OCI-M2 (cell line): ENCODE results near the gene HS6ST1.
A peak's percentile ranks its signal among the peaks of the same experiment; 100 is the strongest.

Experiments used
- DNase-seq: peaks from one replicate; lab custom pipeline; 2025; ENCODE audit not compliant: unreplicated experiment; lab: John Stamatoyannopoulos, UW

Gene HS6ST1

DNA sequence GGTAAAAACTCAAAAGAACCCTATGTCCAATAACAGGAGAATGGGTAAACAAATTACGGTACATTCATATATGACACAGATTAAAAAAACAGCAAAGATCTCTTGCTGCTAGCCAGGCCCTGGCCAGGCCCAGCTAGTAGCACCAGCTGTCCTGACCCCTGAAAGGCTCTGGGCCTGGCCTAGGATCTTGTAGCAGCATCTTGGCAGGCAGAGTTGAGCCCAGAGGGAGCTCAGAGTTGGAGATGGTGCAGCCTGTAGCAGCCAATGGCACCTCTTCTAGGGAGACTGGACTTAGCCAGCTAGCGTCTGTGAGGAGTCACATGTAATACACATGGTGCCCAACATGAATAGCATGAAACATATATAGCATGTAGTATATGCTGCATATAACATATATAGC lies 69.1 kb downstream of the HS6ST1 start:
- DNase-seq, result no peak

DNA sequence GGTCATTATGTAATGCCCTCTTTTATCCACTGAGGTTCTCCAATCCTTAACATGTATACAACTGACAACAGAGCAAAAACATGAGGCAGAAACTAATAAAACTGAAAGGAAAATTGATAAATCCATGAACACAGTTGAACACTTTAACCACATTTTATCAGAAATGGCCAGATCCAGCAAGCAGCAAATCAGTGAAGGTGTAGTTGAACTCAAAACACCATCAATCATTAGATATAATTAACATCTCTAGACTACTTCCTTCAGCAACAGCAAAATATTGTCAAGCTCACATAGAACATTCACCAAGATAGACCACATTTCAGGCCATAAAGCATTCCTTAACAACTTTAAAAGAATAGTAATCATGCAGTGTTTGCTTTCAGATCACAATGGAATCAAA lies 72.9 kb downstream of the HS6ST1 start:
- no peak for DNase-seq

DNA sequence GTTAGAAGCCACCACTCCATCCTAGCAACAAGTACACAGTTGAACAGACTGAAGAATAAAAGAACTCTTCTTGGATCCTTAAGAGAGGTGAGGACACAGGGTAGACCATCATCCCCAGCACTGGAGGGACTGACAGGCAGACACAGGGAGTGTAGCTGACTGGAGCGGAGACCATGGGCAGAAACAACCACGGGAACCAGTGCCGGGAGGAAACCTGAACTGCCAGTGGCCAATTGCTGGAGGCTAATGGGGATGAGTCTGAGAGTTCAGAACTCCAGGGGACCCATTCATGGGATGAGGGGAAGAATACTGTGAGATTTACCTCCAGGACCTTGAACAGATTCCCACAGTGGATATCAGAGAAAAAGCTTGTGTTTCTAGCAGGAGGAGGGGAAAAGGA lies 76.8 kb downstream of the HS6ST1 start:
- DNase-seq, result no peak

DNA sequence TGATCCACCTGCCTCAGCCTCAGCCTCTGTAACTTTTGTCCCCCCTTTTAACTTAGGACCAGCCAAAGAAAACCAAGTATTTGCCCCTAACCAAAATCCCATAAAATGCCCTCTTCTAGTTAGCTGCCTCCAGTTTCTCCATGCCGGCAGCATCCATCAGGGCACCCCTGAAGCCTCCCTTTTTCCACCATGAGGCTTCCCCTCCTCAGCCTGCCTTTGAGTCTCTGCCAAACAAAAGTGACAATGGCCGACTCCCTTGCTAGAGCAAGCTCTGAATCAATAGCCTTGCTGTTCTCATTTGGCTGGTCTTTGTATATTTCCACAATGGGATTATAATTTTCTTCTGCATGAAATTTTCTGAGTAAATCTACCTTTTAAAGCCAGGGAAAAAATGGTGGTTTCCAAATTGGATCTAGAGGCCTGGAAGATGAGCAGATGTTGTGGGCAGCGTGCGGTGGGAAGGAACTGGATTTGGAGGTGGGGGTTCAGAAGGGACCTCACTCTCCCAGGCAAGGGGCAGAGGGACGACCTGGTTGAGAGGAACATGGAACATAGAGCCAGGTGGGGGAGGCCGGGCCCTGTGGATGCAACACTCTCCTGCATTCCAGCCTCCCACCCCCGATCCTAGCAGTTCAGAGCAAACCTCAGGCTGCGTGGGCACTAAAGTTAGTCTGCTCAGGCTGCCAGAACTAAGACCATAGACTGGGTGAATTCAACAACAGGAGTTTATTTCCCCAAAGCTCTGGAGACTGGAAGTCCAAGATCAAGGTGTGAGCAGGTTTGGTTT lies 80.6 kb downstream of the HS6ST1 start:
- DNase-seq, result no peak

DNA sequence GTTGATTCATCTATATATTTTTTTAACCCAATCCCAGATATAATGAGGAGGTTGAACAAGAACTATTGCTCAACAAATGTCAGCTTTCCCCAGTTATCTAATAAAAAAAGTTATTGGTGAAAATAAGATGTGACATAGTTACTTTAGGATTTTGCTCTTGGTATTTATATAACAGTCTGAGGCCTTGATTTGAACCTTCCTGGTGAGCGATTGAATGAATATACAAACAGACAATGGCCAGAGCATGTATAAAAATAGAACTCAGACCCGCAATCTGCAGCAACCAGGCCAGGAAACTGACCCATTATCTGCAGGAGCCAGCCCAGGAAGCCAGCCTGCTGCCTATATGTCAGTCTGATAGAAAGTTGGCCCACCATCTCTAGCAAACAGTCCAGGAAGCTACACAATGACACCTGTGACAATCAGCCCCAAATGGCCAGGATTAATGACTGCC lies 81.6 kb downstream of the HS6ST1 start:
- no peak for DNase-seq

DNA sequence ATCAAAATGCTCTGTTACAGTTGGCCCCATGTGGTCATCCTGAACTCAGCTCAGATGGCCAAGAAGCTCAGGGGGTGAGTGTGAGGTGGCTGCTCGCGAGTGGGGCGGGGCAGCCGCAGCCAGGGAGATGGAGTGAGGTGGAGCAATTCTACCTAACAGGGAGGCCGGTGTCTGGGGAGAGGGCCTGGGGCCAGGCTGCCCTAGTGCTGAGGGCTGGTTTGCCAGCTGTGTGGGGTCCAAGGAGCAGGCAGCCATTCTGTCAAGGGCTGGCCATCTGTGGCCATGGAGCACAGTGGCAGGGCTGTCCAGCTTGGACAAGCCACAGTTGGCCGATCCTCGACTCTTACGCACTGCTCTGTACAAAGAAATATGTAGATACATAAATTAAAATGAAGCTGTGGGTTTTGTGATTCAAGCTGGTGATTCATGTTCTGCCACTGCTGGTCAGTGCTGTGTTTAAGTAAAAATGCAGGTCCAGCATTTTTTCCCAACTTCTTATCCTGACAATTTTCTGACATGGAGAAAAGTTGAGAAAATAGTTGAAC lies 82.1 kb downstream of the HS6ST1 start:
- no peak for DNase-seq

DNA sequence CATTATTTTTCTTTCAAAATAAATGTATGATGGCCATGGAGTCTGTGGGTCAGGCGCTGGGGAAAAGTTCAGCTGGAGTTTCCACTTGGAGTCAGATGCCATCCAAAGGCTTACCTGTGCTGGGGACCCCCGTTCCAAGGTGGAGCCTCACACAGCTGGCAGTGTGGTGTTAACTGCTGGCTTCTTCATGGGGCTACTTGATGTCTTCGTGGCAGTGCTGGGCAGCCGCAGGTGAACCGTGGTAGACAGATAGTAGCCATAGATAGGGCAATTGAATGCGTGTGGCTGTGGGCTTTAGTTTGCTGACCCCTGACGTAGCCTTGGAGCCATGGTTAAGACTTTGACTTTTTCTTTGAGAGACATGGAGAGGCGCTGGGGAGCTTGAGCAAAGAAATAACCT lies 83.1 kb downstream of the HS6ST1 start:
- DNase-seq, result no peak

DNA sequence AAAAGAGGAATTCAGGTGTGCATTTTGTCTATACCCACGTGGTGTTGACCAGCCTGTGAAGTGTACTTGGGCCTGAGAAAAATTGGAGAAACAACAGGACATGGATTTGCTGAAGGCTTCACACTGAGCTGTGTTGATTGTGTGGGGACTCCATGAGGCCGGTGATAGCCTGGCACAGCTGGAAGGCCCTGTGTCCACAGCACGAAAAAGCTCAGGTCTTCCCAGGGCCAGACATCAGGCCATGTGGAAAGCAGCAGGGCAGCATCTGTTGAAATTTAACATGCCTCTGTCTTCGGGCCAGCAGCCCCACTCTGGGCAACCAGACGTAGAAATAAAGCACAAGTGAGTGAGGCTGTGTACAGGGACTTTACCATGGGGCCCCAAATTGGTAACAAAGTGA lies 84.1 kb downstream of the HS6ST1 start:
- DNase-seq, result no peak

DNA sequence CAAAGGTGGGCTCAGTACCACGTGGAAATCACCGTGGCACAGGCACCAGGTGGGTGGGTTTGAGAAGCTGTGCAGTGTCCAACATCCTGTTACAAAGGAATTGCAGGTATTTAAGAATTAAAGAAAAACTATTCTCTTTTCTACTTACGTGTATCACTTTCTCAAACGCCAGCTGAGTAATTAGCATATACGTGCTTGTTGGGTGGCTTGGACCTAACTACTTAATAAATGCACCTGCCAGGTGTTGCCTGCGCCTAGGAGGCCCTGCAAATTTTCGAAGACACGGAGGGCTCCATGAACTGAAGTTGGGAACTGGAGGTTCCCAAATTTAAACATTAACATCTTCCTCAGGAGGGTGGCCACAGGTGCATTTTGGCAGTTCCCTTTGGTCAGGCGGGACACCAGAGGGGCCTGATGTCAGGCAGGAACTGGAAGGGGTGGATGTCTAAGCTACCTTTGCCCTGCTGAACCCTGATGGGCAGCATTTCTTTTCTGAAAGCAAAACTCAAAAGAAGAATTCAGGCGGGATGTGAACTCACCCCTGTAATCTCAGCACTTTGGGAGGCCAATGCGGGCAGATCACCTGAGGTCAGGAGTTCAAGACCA lies 84.8 kb downstream of the HS6ST1 start:
- no peak for DNase-seq

DNA sequence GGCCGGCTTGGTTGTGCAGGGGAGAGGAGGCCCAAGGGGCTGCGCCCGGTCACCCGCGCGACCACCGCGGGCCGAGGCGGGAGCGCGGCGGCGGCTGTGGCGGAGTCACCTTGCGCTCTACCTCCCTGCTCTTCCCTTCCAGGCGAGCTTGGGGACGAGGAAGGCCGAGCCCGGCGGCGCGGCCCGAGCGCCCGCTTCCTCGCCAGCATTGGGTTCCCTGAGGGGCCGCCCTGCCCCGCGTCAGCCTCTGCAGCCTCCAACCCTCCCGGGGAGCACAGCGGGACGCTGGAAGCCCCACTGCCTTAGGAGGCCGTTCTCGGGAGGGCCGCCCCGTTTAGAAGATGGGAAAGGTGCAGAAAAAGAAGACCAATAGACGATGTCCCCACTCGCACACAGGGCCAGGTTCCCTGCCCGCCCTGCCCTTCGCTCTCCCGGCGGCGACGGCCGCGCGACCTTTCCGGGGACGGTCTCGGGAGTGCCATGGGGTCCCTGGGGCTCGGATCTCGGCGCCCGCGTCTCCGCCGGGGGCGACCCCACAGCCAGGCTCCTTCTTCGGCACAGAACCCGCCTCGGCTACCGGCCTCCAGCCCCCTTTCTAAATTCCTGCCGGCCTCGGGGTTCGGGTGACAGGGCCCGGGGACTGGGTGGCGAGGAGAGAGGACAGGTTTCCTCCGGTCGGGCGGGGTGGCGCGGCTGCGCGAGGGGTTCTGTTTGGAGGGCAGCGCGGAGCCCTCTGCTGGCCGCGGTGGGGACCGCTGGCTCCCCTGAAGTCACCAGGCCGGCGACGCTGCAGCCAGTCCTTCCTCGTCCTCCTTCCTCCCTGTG lies 85.5 kb downstream of the HS6ST1 start:
- peak; percentile 19 for DNase-seq

DNA sequence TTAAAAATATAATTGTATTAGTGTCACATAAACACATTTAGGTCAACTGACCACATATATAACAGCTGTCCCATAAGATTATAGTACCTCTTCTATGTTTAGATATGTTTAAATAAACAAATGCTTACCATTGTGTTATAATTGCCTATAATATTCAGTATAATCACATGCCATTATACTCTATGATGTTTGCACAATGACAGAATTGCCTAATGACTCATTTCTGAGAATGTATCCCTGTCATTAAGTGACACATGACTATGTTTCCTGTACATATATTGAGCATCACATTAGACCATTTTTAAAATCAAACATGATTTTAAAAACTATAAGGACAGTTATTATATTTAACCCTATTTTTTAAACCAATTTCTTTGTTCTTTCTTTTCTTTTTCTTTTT lies 89.8 kb downstream of the HS6ST1 start:
- no peak for DNase-seq

DNA sequence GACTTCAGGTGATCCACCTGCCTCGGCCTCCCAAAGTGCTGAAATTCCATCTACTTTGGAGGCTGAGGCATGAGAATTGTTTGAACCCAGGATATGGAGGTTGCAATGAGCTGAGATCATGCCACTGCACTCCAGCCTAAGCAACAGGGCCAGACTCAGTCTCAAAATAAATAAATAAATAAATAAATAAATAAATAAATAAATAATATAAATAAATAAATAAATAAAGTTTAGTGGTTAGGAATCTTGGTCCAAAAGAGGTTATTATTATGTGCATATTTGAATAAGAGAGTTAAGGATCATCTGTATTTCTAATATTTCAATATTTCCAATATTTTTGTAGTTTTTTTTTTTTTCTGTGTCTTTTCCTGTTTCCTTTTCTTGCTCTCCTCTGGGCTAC lies 90.8 kb downstream of the HS6ST1 start:
- no peak for DNase-seq

DNA sequence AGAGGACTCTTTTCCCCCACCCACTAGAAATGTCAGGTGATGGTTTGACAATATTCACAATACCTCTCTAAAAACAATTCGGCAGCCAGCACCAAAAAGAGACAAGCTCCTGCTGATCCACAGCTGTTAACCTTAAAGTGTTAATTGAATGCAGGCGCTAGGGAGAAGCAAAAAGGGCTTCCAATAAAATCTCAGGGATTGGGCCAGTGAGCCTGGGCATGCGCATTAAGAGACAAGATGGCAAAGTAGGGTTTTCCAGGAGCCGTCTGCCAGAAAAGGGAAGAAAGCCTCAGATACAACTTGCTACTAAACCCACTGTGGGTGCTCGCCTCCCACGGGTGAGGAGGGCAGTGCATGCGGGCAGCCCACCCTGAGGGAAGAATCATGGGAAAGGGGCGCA lies 98.8 kb downstream of the HS6ST1 start:
- no peak for DNase-seq

DNA sequence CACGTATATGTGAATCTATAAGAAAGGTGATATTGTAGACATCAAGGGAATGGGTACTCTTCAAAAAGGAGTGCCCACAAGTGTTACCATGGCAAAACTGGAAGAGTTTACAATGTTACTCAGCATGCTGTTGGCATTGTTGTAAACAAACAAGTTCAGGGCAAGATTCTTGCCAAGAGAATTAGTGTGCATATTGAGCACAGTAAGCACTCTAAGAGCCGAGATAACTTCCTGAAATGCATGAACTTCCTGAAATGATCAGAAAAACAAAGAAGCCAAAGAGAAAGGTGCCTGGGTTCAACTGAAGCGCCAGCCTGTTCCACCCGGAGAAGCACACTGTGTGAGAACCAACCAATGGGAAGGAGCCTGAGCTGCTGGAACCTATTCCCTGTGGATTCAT lies 101.0 kb downstream of the HS6ST1 start:
- no peak for DNase-seq

DNA sequence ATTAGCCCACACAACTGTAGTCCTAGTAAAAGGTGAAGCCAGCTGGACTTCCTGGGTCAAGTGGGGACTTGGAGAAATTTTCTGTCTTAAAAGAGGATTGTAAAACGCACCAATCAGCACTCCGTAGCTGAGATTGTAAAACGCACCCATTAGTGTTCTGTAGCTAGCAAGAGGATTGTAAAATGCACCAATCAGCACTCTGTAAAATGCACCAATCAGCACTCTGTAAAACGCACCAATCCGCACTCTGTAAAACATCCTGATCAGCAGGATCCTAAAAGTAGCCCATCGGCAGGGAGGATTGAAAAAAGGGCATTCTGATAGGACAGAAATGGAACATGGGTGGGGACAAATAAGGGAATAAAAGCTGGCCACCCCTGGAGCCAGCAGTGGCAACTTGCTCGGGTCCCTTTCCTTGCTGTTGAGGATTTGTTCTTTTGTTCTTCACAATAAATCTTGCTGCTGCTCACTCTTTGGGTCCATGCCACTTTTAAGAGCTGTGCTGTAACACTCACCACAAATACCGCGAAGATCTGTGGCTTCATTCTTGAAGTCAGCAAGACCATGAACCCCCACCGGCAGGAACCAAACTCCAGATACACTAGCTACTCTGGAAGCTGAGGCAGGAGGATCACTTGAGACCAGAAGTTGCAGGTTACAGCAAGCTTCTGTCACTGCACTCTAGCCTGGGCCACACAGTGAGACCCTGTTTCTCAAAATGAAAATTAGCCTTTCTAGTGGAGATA lies 102.6 kb downstream of the HS6ST1 start:
- no peak for DNase-seq
